Rectal smooth muscle tissue (tissue), 1 donor: Measurements from ENCODE around the gene ITPRID2.

ENCODE experiments used
- H3K27ac ChIP-seq: one replicate; pipeline ENCODE4 v1.7.0; 2013; ENCODE audit warnings: low read depth, low read length, inconsistent platforms
- H3K27me3 ChIP-seq: one replicate; pipeline ENCODE4 v1.7.0; 2013; ENCODE audit warnings: low read length; ENCODE audit not compliant: control insufficient read depth, insufficient read depth
- H3K36me3 ChIP-seq: one replicate; pipeline ENCODE4 v1.7.0; 2013; ENCODE audit warnings: low read length; ENCODE audit not compliant: control insufficient read depth, insufficient read depth
- H3K4me1 ChIP-seq: one replicate; pipeline ENCODE4 v1.7.0; 2013; ENCODE audit warnings: low read length; ENCODE audit not compliant: control insufficient read depth, insufficient read depth
- H3K4me3 ChIP-seq: one replicate; pipeline ENCODE4 v1.7.0; 2013; ENCODE audit warnings: low read length
- H3K9ac ChIP-seq: one replicate; pipeline ENCODE4 v1.7.0; 2013; ENCODE audit warnings: low read length

ITPRID2 gene

GRCh38 chr2:181907635-181908034 lies 16.1 kb downstream of the ITPRID2 start:
- H3K4me3 ChIP-seq = no peak overlapping the region
- no peaks in the 10 kb centered on the region for H3K27me3 ChIP-seq
- H3K27ac ChIP-seq = no peak overlapping the region
- H3K9ac ChIP-seq = no peak overlapping the region
- peaks cover 3% of the 10 kb centered on the region for H3K4me1 ChIP-seq
- H3K36me3 ChIP-seq = peaks cover 4% of the 10 kb centered on the region

GRCh38 chr2:181910028-181910831 lies 18.7 kb downstream of the ITPRID2 start:
- H3K27ac ChIP-seq = no peak overlapping the region
- no peaks in the 10 kb centered on the region for H3K4me1 ChIP-seq
- no peak overlapping the region for H3K4me3 ChIP-seq
- no peak overlapping the region for H3K9ac ChIP-seq
- H3K36me3 ChIP-seq = peaks cover 9% of the 10 kb centered on the region
- H3K27me3 ChIP-seq = no peaks in the 10 kb centered on the region

GRCh38 chr2:181911830-181912229 lies 20.3 kb downstream of the ITPRID2 start:
- no peak overlapping the region for H3K9ac ChIP-seq
- H3K27me3 ChIP-seq = no peaks in the 10 kb centered on the region
- no peak overlapping the region for H3K4me3 ChIP-seq
- no peaks in the 10 kb centered on the region for H3K4me1 ChIP-seq
- H3K27ac ChIP-seq = no peak overlapping the region
- H3K36me3 ChIP-seq = peaks cover 18% of the 10 kb centered on the region

GRCh38 chr2:181915102-181915501 lies 23.6 kb downstream of the ITPRID2 start:
- Histone ChIP-seq H3K27me3 (no peaks in the 10 kb centered on the region), H3K4me1 (no peaks in the 10 kb centered on the region), H3K9ac (no peak overlapping the region), H3K36me3 (peaks cover 29% of the 10 kb centered on the region), H3K4me3 (no peak overlapping the region), H3K27ac (no peak overlapping the region)

GRCh38 chr2:181916726-181917718 lies 25.5 kb downstream of the ITPRID2 start:
- Histone ChIP-seq H3K4me3 (no peak overlapping the region), H3K4me1 (no peaks in the 10 kb centered on the region), H3K27me3 (no peaks in the 10 kb centered on the region), H3K27ac (no peak overlapping the region), H3K9ac (no peak overlapping the region), H3K36me3 (peaks cover 28% of the 10 kb centered on the region)

GRCh38 chr2:181918188-181918587 lies 26.7 kb downstream of the ITPRID2 start:
- Histone ChIP-seq H3K27ac (no peak overlapping the region), H3K4me3 (no peak overlapping the region), H3K27me3 (no peaks in the 10 kb centered on the region), H3K9ac (no peak overlapping the region), H3K4me1 (no peaks in the 10 kb centered on the region), H3K36me3 (peaks cover 30% of the 10 kb centered on the region)

GRCh38 chr2:181923121-181923520 lies 31.6 kb downstream of the ITPRID2 start:
- Histone ChIP-seq H3K4me1 (no peaks in the 10 kb centered on the region), H3K27me3 (no peaks in the 10 kb centered on the region), H3K27ac (no peak overlapping the region), H3K36me3 (peaks cover 17% of the 10 kb centered on the region), H3K4me3 (no peak overlapping the region), H3K9ac (no peak overlapping the region)

- Histone ChIP-seq H3K27me3 (no peaks in the 10 kb centered on the region), H3K27ac (no peak overlapping the region), H3K4me1 (no peaks in the 10 kb centered on the region), H3K4me3 (no peak overlapping the region), H3K9ac (no peak overlapping the region), H3K36me3 (peaks cover 12% of the 10 kb centered on the region)
These were observed 32.8 kb downstream of the ITPRID2 start for GRCh38 chr2:181924336-181924735.

- Histone ChIP-seq H3K36me3 (no peaks in the 10 kb centered on the region), H3K27ac (no peak overlapping the region)
These were observed 43.2 kb downstream of the ITPRID2 start for GRCh38 chr2:181934694-181935093.

GRCh38 chr2:181937473-181937872 lies 45.9 kb downstream of the ITPRID2 start:
- Histone ChIP-seq H3K36me3 (no peaks in the 10 kb centered on the region), H3K4me3 (no peak overlapping the region), H3K27ac (no peak overlapping the region), H3K27me3 (no peaks in the 10 kb centered on the region), H3K4me1 (no peaks in the 10 kb centered on the region), H3K9ac (no peak overlapping the region)

More at GRCh38 chr2:181934694-181935093, 43.2 kb downstream of the ITPRID2 start:
- Histone ChIP-seq H3K4me3 (no peak overlapping the region), H3K9ac (no peak overlapping the region), H3K4me1 (no peaks in the 10 kb centered on the region), H3K27me3 (no peaks in the 10 kb centered on the region)

GRCh38 chr2:181943411-181944124 lies 52.0 kb downstream of the ITPRID2 start:
- H3K36me3 ChIP-seq = no peaks in the 10 kb centered on the region
- no peak overlapping the region for H3K9ac ChIP-seq
- H3K4me3 ChIP-seq = no peak overlapping the region
- H3K4me1 ChIP-seq = no peaks in the 10 kb centered on the region
- no peak overlapping the region for H3K27ac ChIP-seq
- H3K27me3 ChIP-seq = no peaks in the 10 kb centered on the region
